ENCODE data around the gene THUMPD3. TPM values are rescaled to one million over a fixed set of nuclear protein-coding genes. Genes with fewer than 3 reads are reported as not detected.

Gene THUMPD3
- total RNA-seq, 1 experiment from 2014 or later, result 58.4 TPM

GRCh38 chr3:9403463-9403862 lies 40.6 kb downstream of the THUMPD3 start:
- H3K4me1 ChIP-seq (ENCODE audit: insufficient read depth, low read length), result peaks cover 4% of the 10 kb centered on the region
- no peak overlapping the region for H4K8ac ChIP-seq (replicated peaks; ENCODE audit: insufficient read length, low read depth, low read length)
- peak overlapping the region; percentile 46 to 77 for H3K4me3 Mint-ChIP-seq
- H3K79me2 ChIP-seq (ENCODE audit: insufficient read depth, low read length), result peaks cover 79% of the 10 kb centered on the region
- H3K36me3 Mint-ChIP-seq (ENCODE audit: insufficient read depth in 1 of 3, low read depth in 3 of 3), result peaks cover 6 to 16% (median 10%) of the 10 kb centered on the region in 3 experiments
- peaks cover 2% of the 10 kb centered on the region for H4K20me1 ChIP-seq (ENCODE audit: control insufficient read depth, insufficient read depth, insufficient read length)
- H3K9ac ChIP-seq (ENCODE audit: extremely low read depth, insufficient read length, low read length), result no peak overlapping the region
- H3K27me3 Mint-ChIP-seq (ENCODE audit: low read depth), result no peaks in the 10 kb centered on the region
- H3K56ac ChIP-seq (ENCODE audit: insufficient read length, low read depth, low read length), result no peak overlapping the region
- no peaks in the 10 kb centered on the region for H3K9me3 ChIP-seq (ENCODE audit: control insufficient read depth, low read depth, low read length)
- no peak overlapping the region for H4K5ac ChIP-seq (ENCODE audit: insufficient read length, low read depth, low read length)
- H2BK12ac ChIP-seq (ENCODE audit: insufficient read length, low read depth, low read length), result no peak overlapping the region
- H3T11ph ChIP-seq (ENCODE audit: low read length), result no peak overlapping the region
- no peak overlapping the region for H3K14ac ChIP-seq (ENCODE audit: insufficient read depth, low read length)
- no peak for TF ChIP-seq CTCF (conservative IDR thresholded peaks at IDR 0.05)
- H3K27ac ChIP-seq (ENCODE audit: insufficient read length, low read depth, low read length), result no peak overlapping the region
- H4K91ac ChIP-seq (ENCODE audit: insufficient read length, low read depth, low read length), result no peak overlapping the region
- DNase-seq, result no peak
- H3K79me1 ChIP-seq (ENCODE audit: insufficient read depth, low read depth, low read length, poor library complexity, severe bottlenecking), result no peaks in the 10 kb centered on the region
- H3K4ac ChIP-seq (ENCODE audit: low read depth, low read length), result no peak overlapping the region
- H3K4me1 Mint-ChIP-seq, result peaks cover 72 to 77% of the 10 kb centered on the region in 2 experiments
- H2BK5ac ChIP-seq (ENCODE audit: insufficient read length, low read length), result no peak overlapping the region
- H3K4me2 ChIP-seq (ENCODE audit: insufficient read depth, insufficient read length, low read length), result peak overlapping the region; percentile 80
- no peak overlapping the region for H2BK15ac ChIP-seq (ENCODE audit: low read depth, low read length)
- no peak overlapping the region for H3K23ac ChIP-seq (ENCODE audit: insufficient read length, low read depth, low read length)
- no CpG with 5 or more reads among the region's 2 CpGs for WGBS (ENCODE audit: extremely low coverage, insufficient read length, low lambda C conversion rate)
- no peak overlapping the region for H3K18ac ChIP-seq (ENCODE audit: insufficient read length, low read depth, low read length)
- H2BK120ac ChIP-seq (ENCODE audit: low read depth, low read length, poor library complexity, severe bottlenecking), result no peak overlapping the region
- peaks cover 10% of the 10 kb centered on the region for H3K23me2 ChIP-seq (ENCODE audit: insufficient read length, low read depth, low read length, poor library complexity, severe bottlenecking)
- no peak overlapping the region for H2AFZ ChIP-seq (ENCODE audit: low read length)
- no peak overlapping the region for H2AK5ac ChIP-seq (ENCODE audit: insufficient read length, low read length)
- no peaks in the 10 kb centered on the region for H3K27me3 ChIP-seq (ENCODE audit: insufficient read depth, low read length)
- H2BK20ac ChIP-seq (ENCODE audit: low read depth, low read length, poor library complexity, severe bottlenecking), result no peak overlapping the region
- peaks cover 0 to 1% of the 10 kb centered on the region in 2 experiments; a peak in 2 of 5 replicates for H3K9me3 Mint-ChIP-seq
- peak overlapping the region in 2 of 3 experiments; percentile 51 to 96; a peak in 2 of 7 replicates for H3K27ac Mint-ChIP-seq
